ENCODE measurements around the gene NTRK2.

The NTRK2 gene

DNA sequence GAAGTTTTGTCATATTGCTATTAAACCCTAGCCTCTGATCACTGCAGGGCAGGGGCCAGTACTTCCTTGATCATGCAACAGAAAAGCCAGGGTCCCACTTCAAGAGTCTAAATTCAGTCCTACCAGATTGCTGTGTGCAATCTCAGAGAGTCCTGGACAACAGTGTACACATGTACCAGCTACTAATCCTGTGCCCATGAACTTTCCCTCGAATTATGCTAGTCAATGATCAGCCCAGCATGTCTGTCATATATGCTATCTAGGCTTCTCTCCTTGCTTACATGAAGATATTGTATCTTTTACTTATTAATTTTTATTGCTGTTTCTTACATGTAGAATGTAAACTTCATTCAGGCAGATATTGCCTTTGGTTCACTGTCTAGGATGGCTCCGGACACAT lies 367.0 kb downstream of the NTRK2 start:
- no peak overlapping the region for H3K4me3 ChIP-seq (ENCODE audit: low read depth, low read length)
- no peak for TF ChIP-seq CTCF (conservative IDR thresholded peaks at IDR 0.05; ENCODE audit: low read depth, low read length)
- no peak for DNase-seq (ENCODE audit: low read depth)

GRCh38 chr9:85038061-85038460 lies 368.5 kb downstream of the NTRK2 start:
- no peak overlapping the region for H3K4me3 ChIP-seq (ENCODE audit: low read depth, low read length)
- DNase-seq (ENCODE audit: low read depth): no peak
- TF ChIP-seq CTCF (conservative IDR thresholded peaks at IDR 0.05; ENCODE audit: low read depth, low read length): no peak

DNA sequence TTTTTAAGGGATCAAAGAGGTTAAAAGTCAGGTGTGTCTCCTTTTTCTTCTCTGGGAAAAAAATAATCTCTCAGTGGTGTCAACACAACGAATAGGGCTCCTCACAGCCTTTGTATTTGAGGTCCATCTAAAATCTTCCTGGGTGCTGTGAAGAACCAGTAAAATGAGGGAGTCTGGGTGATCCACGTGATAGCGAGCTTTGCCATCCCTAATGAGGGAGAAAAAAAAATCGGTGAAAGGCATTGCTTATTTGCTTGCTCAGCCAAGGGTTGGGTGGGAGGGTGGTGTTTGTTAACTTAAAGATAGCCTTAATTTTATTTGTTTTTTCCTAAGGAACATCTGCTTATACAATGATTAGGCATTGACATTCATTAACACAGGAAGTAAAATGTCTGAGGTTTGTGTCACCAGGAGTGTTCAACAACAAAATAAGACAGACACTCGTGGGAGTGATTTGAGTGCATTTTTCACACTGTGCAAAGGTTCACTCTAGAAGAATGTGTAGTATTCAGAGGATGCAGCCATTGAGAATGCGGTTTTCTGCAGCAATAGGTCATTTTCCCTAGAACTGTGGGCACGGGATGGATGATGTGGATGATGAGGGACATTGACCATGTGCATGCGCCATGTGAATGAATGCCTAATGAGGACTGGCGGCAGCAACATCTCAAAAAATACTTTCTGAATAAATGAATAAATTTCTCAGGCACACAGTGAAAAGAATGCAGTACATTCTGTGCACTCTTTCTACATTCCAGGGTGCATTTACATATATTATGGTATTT lies 369.5 kb downstream of the NTRK2 start:
- no peak for TF ChIP-seq CTCF (conservative IDR thresholded peaks at IDR 0.05; ENCODE audit: low read depth, low read length)
- no peak for DNase-seq (ENCODE audit: low read depth)
- no peak overlapping the region for H3K4me3 ChIP-seq (ENCODE audit: low read depth, low read length)

DNA sequence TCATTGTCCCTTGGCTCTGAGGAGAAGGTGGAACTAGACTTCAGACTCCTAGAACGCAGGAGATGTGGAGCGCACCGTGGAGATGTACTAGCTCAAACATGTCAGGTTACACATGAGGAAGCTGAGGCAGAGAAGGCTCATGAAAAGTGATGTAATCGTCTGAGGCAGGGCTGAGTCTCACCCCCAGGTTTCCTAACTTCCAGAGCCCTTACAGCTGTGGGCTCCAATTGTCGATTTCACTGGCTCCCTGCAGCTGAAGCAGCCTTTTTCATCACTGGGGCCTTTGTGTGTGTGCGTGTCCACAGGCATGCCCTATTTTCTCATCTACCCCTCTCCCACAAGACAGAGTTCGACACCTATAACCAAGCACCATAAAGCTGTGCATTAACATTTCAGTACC lies 370.6 kb downstream of the NTRK2 start:
- H3K4me3 ChIP-seq (ENCODE audit: low read depth, low read length): no peak overlapping the region
- DNase-seq (ENCODE audit: low read depth): no peak
- no peak for TF ChIP-seq CTCF (conservative IDR thresholded peaks at IDR 0.05; ENCODE audit: low read depth, low read length)

DNA sequence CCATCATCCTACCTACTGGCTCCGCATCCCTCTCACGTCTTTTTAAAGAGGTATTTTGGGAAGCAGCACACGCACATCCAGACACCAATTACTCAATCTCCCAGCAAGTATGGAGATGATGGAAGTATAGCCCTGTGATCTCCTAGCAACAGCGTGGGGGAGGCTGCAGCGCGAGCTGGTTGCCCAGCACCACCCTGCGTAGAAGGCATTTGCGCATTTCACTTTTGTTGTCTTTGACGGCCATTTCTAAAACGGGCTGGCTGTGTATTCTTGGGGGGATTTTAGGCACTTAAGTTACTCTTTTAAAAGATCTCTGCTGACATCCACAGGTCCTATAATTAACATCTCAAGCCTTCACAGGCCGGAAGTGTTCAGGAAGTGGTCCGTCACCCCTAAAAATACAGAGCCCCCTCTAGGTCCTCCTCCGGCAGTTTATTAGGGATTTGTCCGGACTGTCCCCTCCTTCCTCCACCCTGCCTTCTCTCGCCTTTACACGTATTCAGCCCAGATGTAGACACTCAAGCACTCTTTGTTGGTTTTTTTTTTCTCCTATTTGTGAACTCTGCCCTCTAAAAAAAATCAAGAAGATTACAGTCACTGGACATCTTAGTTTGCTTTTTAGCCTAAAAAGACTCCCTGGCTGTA lies 371.4 kb downstream of the NTRK2 start:
- TF ChIP-seq CTCF (conservative IDR thresholded peaks at IDR 0.05; ENCODE audit: low read depth, low read length): no peak
- no peak overlapping the region for H3K4me3 ChIP-seq (ENCODE audit: low read depth, low read length)
- DNase-seq (ENCODE audit: low read depth): no peak

DNA sequence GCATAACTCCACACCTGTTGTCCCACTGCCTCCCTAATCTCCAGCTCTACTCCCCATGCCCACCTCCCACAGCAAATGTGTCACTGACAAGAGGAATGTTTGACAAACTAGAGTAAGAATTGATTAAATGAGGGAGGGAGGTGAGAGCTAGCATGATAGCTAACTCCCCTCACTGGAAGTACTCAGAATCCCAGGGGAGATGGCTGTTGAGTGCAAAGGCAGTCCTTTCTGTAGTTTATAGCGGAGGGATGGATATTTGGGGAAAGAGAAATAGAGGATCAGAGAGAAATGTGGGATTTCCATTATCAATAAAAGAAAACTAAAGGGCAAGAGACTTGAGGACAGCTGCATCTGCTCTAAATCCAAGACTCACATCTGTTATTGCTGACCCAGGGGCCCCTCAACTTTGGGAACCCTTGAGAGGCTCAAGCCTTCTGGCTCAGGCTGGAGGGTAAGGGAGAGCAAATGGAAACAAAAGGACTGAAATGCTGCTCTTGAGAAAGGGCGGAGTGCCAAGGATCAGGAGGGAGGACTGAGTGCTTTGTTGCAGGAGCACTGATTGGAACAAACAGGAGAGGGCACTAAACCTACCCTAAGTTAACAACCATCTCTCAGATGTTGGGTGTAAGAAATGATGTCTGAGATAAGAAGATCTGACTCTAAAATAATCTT lies 372.1 kb downstream of the NTRK2 start:
- H3K4me3 ChIP-seq (ENCODE audit: low read depth, low read length): no peak overlapping the region
- DNase-seq (ENCODE audit: low read depth): no peak
- no peak for TF ChIP-seq CTCF (conservative IDR thresholded peaks at IDR 0.05; ENCODE audit: low read depth, low read length)
